ENCODE data around the gene OSBPL2. TPM values are rescaled to one million over a fixed set of nuclear protein-coding genes. Genes with fewer than 3 reads are reported as not detected.

Gene OSBPL2
- total RNA-seq, 4 donors from 2014 or later, result 23.1 to 31.6 (median 27.1) TPM

DNA sequence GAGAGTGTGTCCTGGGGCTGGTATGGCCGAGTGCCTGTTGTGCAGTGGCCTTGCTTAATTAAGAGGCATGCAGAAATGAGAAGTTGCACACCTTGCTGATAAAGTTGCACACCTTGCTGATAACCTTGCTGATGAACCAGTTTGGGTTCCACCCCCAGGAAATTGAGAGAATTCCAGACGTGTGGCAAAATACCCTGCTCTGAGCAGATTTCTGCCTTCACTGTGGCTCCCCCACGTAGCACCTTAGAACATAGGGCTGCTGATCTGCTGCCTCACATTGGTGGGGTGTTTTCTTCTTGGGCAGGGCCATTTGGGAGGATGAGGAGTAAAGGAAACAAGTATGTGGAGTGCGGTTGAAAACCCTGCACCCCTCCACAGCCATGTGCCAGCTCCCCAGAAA lies 42.0 kb downstream of the OSBPL2 start:
- Histone ChIP-seq H3K27me3 (no peaks in the 10 kb centered on the region), H3K9me3 (no peaks in the 10 kb centered on the region), H3K27ac (no peak overlapping the region), H3K4me1 (no peaks in the 10 kb centered on the region), H3K4me3 (no peak overlapping the region), H3K36me3 (peaks cover 0 to 91% (median 16%) of the 10 kb centered on the region in 3 donors)
- no peak for DNase-seq (ENCODE audit: low spot score in 2 of 2)
- 82 to 91% methylated on average over 4 of the region's 4 CpGs for WGBS, 2 donors
- no peak for TF ChIP-seq POLR2A (IDR thresholded peaks at IDR 0.05)
- no peak for TF ChIP-seq EP300 (IDR thresholded peaks at IDR 0.05)
- TF ChIP-seq, protein P1, sequence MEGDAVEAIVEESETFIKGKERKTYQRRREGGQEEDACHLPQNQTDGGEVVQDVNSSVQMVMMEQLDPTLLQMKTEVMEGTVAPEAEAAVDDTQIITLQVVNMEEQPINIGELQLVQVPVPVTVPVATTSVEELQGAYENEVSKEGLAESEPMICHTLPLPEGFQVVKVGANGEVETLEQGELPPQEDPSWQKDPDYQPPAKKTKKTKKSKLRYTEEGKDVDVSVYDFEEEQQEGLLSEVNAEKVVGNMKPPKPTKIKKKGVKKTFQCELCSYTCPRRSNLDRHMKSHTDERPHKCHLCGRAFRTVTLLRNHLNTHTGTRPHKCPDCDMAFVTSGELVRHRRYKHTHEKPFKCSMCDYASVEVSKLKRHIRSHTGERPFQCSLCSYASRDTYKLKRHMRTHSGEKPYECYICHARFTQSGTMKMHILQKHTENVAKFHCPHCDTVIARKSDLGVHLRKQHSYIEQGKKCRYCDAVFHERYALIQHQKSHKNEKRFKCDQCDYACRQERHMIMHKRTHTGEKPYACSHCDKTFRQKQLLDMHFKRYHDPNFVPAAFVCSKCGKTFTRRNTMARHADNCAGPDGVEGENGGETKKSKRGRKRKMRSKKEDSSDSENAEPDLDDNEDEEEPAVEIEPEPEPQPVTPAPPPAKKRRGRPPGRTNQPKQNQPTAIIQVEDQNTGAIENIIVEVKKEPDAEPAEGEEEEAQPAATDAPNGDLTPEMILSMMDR (IDR thresholded peaks at IDR 0.05), result no peak

DNA sequence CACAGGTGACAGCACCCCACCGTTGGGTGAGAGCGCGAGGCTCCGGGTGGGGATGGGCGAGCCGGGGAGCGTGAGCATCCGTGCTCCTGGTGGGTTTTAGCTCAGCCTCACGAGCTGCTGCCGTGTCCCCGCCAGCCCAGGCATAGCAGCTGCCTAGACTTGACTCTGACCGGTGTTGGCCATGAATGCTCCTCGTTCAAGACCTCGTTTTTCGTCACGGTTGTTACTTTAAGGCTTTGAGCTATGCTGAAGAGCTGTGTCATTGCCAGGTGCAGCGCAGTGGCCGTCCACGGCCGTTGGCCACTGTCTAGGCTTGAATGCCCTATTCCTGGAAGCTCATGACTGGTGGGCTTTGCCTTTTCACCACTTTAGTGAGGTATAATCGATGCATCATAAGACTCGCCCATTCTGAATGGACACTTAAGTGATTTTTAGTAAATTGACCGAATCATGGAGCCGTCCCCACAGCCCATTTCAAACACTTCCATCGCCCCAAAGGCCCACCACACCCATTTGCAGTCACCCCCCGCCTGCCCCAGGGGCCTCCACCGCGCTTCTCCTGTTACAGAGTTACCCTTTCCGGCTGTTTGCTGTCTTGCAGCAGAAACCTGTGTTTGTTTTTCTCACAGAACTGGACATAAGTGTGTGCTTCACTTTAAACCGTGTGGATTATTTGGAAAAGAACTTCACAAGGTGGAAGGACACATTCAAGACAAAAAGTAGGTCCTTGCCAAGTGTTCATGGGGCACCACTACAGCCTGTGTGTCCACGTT lies 43.0 kb downstream of the OSBPL2 start:
- no peaks in the 10 kb centered on the region for H3K4me1 ChIP-seq
- H3K9me3 ChIP-seq, result no peaks in the 10 kb centered on the region
- TF ChIP-seq POLR2A (IDR thresholded peaks at IDR 0.05) (no peak), EP300 (IDR thresholded peaks at IDR 0.05) (no peak)
- TF ChIP-seq, protein P1 (IDR thresholded peaks at IDR 0.05), result no peak
- 92 to 93% methylated on average over 31 of the region's 31 CpGs for WGBS, 2 donors
- no peak for DNase-seq (ENCODE audit: low spot score in 2 of 2)
- no peaks in the 10 kb centered on the region for H3K27me3 ChIP-seq
- H3K4me3 ChIP-seq, result no peak overlapping the region
- H3K27ac ChIP-seq, result no peak overlapping the region
- peaks cover 0 to 91% (median 16%) of the 10 kb centered on the region in 3 donors for H3K36me3 ChIP-seq

DNA sequence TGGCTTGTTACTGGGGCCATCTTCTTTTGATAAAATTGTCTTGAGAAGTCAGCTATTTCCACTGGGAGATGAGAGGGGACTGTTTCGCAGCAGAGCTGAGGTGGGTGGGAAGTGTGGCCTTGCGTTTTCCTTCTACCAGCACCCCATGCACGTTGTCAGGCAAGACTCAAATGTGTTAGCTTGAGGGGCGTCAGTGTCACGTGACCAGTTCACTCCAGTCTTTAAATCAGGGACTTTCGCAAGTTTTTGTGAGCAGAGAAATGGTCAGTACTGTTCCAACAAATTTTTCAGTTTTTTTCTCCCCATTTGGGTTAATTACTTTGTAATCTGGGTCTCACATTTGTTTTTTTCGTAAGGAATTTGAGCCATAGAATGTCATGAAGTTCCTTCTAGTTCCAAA lies 43.8 kb downstream of the OSBPL2 start:
- Histone ChIP-seq H3K27me3 (no peaks in the 10 kb centered on the region), H3K27ac (no peak overlapping the region), H3K4me1 (no peaks in the 10 kb centered on the region), H3K9me3 (no peaks in the 10 kb centered on the region), H3K4me3 (no peak overlapping the region), H3K36me3 (peaks cover 0 to 91% (median 16%) of the 10 kb centered on the region in 3 donors)
- WGBS, 2 donors, result 91 to 93% methylated on average over 7 of the region's 7 CpGs
- DNase-seq (ENCODE audit: low spot score in 2 of 2), result no peak
- TF ChIP-seq POLR2A (IDR thresholded peaks at IDR 0.05) (no peak), EP300 (IDR thresholded peaks at IDR 0.05) (no peak)
- TF ChIP-seq, protein P1 (IDR thresholded peaks at IDR 0.05), result no peak

DNA sequence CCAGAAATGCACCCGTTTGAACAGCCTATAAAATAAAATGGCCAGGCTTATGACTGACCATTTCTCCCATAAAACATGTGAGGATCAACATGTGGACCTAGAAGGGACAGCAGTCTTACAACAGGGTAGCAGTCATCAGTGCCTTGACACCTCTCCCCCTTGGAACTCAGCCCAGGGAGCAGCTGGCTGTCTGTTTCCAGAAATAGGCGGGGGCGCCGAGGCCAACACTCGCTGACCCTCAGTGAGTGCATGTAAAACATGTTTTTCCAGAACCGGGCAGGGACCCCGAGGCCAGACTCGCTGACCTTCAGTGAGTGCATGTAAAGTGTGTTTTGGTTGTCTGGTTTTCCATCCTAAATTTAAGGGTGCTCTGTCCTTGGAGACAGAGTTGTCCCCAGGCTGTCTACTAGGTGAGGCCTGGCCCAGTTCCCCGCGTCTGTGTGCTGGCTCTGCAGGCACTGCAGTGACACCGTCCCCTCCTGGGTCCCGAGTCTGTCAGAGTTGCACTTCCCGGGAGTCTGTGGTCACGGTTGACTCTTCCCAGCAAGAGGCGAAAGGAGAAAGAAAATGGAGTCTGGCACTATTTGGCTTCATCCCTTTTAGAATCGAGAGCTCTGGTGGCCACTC lies 44.7 kb downstream of the OSBPL2 start:
- WGBS, 2 donors, result 69 to 83% methylated on average over 16 of the region's 16 CpGs
- Histone ChIP-seq H3K4me3 (no peak overlapping the region), H3K27ac (no peak overlapping the region), H3K4me1 (no peaks in the 10 kb centered on the region), H3K9me3 (no peaks in the 10 kb centered on the region), H3K36me3 (peaks cover 0 to 93% (median 16%) of the 10 kb centered on the region in 3 donors), H3K27me3 (no peaks in the 10 kb centered on the region)
- no peak for DNase-seq (ENCODE audit: low spot score in 2 of 2)
- TF ChIP-seq, protein P1 (IDR thresholded peaks at IDR 0.05), result no peak
- TF ChIP-seq POLR2A (IDR thresholded peaks at IDR 0.05) (no peak), EP300 (IDR thresholded peaks at IDR 0.05) (no peak)

DNA sequence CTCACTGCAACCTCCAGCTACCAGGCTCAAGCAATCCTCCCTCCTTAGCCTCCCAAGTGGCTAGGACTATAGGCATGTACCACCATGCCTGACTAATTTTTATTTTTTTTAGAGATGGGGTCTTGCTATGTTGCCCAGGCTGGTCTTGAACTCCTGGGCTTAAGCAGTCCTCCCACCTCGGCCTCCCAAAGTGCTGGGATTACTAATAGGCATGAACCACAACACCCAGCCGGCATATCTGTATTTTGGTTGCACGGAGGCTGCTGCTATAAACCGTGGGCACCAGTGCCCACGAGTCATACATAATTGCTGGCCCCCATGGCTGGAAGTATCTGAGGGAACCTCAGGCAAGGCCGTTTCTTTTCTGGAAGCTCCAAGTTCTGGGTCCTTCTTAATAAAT lies 46.1 kb downstream of the OSBPL2 start:
- no peak for DNase-seq (ENCODE audit: low spot score in 2 of 2)
- Histone ChIP-seq H3K36me3 (peaks cover 0 to 99% (median 13%) of the 10 kb centered on the region in 3 donors), H3K27me3 (no peaks in the 10 kb centered on the region), H3K9me3 (no peaks in the 10 kb centered on the region), H3K4me1 (no peaks in the 10 kb centered on the region), H3K27ac (no peak overlapping the region), H3K4me3 (no peak overlapping the region)
- no peak for TF ChIP-seq EP300 (IDR thresholded peaks at IDR 0.05)
- TF ChIP-seq POLR2A (IDR thresholded peaks at IDR 0.05), result no peak
- TF ChIP-seq, protein P1 (IDR thresholded peaks at IDR 0.05), result no peak
- WGBS, 2 donors, result 84 to 90% methylated on average over 6 of the region's 6 CpGs
